GM18511 (cell line): ENCODE results near the gene SNRPA.
"Not testable (repeated sequence)": the region's sequence is repeated elsewhere in the genome, so short reads cannot be mapped to it uniquely, and the experiment has no call there.

Experiments used
- ATAC-seq: cut with Tn5 transposase; IDR thresholded peaks from one replicate; pipeline ENCODE4 v1.9.1; 2021; ENCODE audit warnings: mild to moderate bottlenecking, moderate library complexity; ENCODE audit not compliant: unreplicated experiment

Gene SNRPA

DNA sequence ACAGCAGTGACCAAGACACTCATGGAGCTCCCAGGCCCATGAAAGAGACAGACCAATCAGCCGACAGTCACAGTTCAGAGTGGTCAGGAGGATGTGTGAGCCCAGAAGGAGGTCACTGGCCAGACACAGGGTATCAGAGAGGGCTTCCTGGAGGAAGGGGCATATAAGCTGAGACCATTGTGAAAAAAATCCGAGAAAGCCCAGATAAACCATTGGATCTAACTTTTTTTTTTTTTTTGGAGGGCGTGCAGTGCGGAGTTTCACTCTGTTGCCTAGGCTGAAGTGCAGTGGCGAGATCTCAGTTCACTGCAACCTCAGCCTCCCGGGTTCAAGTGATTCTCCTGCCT lies 29.9 kb upstream of the SNRPA start:
- no peak for ATAC-seq

- ATAC-seq = no peak
These were observed 28.9 kb upstream of the SNRPA start for GRCh38 chr19:40721936-40722661.

DNA sequence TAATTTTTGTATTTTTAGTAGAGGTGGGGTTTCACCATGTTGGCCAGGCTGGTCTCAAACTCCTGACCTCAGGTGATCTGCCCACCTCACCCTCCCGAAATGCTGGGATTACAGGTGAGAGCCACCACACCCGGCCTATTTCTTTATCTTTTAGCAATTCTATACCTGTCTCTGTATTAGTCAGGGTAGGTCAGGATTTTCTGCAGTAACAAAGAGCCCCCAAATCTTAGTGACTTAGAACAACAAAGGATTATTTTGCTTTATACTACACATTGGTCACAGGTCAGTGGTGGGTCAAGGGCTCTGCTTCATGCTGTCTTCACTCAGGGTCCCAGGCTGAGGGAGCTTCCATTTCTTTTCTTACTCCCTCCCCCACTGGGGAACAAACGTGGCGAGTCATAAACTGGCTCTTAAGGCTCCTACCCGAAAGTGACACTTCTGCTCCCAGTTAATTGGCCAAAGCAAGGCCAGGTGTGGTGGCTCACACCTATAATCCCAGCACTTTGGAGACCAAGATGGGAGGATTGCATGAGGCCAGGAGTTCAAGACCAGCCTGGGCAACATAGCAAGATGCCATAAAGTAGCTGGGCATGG lies 27.2 kb upstream of the SNRPA start:
- no peak for ATAC-seq

DNA sequence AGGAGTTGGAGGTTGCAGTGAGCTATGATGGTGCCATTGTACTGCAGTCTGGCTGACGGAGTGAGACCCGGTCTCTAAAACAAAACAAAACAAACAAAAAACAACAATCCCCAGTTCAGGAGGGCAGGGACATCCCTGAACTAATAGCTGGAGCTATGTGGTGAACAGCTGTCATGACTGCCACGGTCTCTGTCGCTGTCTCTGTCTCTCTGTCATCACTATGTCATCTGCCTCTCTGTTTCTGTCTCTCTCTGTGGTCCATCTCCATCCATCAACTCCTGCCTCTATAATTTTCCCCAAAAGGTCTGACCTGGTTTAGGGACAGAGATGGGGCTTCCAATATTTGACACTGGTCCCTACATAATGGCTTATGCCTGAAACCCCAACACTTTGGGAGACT lies 26.7 kb upstream of the SNRPA start:
- ATAC-seq = no peak

DNA sequence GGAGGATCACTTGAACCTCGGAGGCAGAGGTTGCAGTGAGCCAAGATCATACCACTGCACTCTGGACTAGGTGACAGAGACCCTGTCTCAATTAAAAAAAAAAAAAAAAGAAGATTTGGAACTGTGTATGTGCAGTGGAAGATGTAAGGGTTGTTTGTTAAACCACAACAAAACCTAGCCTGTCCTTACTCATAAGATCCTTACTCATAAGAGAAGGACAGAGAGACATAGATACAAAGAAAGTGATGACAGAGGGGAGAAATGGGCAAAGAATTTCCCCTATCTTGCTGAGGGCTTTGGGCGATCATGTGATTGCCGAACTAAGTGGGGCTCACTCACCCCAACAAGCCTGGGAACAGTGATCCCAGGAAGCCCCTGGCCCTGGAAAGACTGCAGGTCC lies 26.1 kb upstream of the SNRPA start:
- no peak for ATAC-seq

DNA sequence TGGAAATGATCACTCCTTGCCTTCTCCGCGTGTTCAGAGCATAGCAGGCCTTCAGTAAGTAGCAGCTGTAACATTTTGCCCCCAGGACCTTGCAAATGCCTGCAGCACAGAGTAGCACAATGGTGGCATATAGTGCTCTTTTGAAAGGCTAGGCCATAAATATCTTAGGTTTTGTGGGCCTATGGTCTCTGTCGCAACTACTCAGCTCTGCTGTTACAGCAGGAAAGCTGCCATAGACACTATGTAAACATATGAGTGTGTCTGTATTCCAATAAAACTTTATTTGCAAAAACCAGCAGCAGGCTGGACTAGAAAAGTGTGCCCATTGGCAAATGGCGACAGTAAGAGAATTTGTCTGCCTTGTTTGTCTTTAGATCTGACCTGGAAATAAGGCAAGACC lies 24.7 kb upstream of the SNRPA start:
- no peak for ATAC-seq

DNA sequence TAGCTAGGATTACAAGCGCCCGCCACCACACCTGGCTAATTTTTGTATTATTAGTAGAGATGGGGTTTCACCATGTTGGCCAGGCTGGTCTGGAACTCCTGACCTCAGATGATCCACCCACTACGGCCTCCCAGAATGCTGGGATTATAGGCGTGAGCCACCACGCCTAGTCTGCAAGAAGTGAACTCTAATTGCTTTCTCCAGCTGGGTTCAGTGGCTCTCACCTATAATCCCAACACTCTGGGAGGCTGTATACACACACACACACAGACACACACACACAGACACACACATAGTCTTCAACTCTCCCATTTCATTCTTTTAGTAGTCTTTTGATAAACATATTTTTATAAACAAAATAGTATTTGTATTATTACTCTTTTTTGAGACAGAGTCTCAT lies 20.9 kb upstream of the SNRPA start:
- not testable (repeated sequence) for ATAC-seq

DNA sequence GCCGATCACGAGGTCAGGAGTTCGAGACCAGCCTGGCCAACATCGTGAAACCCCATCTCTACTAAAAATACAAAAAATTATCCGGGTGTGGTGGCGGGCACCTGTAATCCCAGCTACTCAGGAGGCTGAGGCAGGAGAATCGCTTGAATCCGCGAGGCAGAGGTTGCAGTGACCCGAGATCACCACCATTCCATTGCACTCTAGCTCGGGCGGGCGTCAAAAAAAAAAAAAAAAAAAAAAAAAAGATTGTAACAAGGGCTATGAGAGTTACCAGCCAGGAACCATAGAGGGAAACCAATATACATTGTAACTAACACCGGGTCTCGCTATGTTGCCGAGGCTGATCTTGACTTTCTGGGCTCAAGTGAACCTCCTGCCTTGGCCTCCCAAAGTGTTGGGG lies 18.7 kb upstream of the SNRPA start:
- not testable (repeated sequence) for ATAC-seq

DNA sequence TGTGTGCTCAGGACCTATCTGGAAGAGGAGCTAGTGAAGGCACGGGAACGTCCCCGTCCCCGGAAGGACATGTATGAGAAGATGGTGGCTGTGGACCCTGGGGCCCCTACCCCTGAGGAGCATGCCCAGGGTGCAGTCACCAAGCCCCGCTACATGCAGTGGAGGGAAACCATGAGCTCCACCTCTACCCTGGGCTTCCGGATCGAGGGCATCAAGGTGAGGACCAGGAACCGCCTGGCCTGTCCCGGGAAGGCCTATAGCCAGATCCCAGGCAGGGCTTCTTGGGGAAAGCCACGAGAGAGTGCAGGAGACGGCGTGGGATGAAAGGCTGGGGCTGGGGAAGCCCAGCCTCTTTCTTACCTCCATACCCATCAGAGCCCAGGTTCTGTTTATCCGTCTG lies 17.9 kb upstream of the SNRPA start:
- no peak for ATAC-seq

GRCh38 chr19:40735013-40735771 lies 15.8 kb upstream of the SNRPA start:
- ATAC-seq = no peak

- ATAC-seq = no peak
These were observed 14.3 kb upstream of the SNRPA start for GRCh38 chr19:40736661-40737060.

- no peak for ATAC-seq
These were observed 13.8 kb upstream of the SNRPA start for GRCh38 chr19:40737102-40737644.

- no peak for ATAC-seq
These were observed 11.8 kb upstream of the SNRPA start for GRCh38 chr19:40739030-40739839.

GRCh38 chr19:40739871-40740703 lies 10.9 kb upstream of the SNRPA start:
- no peak for ATAC-seq

GRCh38 chr19:40740747-40741146 lies 10.3 kb upstream of the SNRPA start:
- no peak for ATAC-seq

DNA sequence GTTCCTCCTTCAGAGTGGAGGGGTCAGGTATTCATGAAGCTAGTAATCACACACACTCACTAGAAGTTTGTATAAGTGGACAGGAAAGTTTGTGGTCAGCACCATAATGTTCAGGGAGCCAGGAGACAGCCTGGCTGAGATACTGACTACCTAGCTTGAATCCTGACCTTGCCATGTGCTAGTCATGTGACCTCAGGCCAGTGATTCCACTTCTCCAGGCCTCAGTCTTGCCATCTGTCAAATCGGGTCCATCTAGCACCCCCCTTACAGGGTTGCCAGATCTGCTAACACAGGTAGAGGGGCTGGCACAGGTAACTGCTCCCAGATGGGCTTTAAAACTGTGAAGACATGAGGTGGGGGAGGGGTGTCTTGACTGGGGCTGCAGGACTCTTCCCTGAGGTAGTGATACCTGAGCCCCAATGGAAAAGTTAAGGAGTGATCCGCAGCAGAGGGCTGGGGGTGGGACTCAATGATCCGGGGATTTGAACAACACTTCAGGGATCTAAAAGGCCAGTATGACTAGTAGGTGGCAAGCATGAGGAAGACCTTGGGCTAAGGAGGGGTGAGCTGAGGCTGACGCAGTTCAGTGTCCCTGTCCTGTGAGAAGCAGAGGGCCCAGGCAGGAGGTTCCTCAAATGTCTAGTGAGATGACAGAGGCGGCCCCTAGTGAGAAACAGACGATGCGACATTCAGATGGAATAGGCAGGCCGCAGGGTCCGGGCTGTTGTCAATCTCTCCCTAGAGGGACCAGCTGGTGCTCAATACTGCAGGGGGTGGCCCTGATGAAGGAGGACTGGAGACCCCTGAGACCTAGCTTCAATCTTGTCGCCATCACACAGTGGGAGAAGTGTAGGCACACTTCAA lies 9.2 kb upstream of the SNRPA start:
- ATAC-seq = no peak

DNA sequence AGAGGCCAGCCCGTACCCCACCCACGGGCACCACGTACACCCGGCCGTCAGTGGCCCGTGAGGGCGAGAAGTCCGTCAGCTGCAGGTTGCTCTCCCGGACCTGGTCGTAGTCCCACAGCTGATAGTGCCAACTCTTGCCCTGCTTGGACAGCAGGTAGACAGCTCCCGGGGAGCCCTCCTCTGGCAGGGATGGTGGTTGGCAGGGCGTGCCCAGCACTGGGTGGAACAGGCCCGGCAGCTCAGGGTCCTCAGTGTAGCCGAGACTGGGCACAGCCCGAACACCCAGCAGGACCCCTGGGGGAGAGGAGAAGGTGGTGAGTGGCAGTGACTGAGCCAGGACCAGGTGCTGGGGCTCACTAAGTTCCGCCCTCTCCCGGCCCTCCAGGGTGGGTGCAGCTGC lies 8.5 kb upstream of the SNRPA start:
- no peak for ATAC-seq

DNA sequence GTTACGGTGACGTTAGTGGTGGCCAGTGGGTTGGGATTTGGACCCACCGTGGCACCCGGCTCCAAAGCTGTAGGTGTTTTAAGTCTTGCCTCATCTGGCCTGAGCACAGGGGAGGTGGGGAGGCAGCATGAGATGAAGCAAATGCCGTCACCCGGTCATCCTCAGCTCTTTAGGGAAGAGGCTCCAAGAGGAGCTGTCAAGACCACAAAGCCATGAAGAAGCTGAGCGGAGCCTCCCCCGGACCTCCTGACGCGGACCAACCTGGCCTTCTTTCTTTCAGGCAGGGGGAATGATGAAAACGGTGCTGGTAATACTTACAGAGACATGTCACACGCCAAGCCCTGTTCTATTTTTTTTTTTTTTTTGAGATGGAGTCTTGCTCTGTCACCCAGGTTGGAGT lies 8.1 kb upstream of the SNRPA start:
- ATAC-seq = no peak

DNA sequence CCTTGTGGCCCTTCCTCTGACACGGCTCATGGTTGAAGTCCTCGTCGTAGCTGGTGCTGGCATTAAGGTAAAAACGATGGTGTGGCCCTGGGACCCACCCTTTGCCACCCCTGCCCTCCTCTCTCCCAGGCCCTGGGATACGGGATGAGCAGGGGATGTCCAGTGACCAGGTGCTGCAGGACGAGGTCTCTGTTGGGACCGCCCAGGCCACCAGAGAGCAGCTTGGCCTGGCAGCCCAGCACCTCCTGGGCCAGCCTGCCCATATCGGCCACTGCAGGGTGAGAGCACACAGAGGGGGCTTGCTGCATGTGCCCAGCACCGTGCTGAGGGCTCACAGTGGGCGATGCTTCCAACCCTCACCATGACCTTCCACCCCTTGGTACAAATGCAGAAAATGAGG lies 7.1 kb upstream of the SNRPA start:
- no peak for ATAC-seq
